Measurements from ENCODE around the gene BAK1.
A peak's percentile ranks its signal among the peaks of the same experiment; 100 is the strongest.

DNA sequence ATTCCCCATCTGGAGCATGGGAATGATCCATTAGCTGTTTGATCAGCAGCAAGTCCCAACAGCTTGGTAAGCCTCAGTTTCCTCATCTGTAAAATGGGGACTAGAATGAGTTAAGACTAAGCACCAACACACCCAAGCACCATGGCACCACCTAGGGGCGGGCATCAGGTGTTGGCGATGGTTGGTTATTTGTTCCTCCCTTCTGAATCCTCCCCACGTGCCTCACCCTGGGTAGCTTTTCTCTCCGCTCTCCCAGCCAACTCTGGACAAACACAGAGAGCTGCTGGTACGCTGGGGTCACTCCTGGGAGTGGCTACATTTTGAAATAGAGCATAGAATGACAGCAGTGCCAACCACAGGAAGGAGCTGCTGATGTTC, 27.7 kb upstream of the BAK1 start:
- TF ChIP-seq, protein P1, sequence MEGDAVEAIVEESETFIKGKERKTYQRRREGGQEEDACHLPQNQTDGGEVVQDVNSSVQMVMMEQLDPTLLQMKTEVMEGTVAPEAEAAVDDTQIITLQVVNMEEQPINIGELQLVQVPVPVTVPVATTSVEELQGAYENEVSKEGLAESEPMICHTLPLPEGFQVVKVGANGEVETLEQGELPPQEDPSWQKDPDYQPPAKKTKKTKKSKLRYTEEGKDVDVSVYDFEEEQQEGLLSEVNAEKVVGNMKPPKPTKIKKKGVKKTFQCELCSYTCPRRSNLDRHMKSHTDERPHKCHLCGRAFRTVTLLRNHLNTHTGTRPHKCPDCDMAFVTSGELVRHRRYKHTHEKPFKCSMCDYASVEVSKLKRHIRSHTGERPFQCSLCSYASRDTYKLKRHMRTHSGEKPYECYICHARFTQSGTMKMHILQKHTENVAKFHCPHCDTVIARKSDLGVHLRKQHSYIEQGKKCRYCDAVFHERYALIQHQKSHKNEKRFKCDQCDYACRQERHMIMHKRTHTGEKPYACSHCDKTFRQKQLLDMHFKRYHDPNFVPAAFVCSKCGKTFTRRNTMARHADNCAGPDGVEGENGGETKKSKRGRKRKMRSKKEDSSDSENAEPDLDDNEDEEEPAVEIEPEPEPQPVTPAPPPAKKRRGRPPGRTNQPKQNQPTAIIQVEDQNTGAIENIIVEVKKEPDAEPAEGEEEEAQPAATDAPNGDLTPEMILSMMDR (IDR thresholded peaks at IDR 0.05) = peak in 3 of 4 donors; percentile 19 to 36 (median 29)
- no peak for TF ChIP-seq POLR2A (IDR thresholded peaks at IDR 0.05)
